ENCODE data around the gene GPD2. TPM values are rescaled to one million over a fixed set of nuclear protein-coding genes. Genes with fewer than 3 reads are reported as not detected.
A peak's percentile ranks its signal among the peaks of the same experiment; 100 is the strongest.

The GPD2 gene
- total and polyA plus RNA-seq, 2 of the 4 experiments (the other 2 are of a cell fraction) = 20.4 to 100 TPM

DNA sequence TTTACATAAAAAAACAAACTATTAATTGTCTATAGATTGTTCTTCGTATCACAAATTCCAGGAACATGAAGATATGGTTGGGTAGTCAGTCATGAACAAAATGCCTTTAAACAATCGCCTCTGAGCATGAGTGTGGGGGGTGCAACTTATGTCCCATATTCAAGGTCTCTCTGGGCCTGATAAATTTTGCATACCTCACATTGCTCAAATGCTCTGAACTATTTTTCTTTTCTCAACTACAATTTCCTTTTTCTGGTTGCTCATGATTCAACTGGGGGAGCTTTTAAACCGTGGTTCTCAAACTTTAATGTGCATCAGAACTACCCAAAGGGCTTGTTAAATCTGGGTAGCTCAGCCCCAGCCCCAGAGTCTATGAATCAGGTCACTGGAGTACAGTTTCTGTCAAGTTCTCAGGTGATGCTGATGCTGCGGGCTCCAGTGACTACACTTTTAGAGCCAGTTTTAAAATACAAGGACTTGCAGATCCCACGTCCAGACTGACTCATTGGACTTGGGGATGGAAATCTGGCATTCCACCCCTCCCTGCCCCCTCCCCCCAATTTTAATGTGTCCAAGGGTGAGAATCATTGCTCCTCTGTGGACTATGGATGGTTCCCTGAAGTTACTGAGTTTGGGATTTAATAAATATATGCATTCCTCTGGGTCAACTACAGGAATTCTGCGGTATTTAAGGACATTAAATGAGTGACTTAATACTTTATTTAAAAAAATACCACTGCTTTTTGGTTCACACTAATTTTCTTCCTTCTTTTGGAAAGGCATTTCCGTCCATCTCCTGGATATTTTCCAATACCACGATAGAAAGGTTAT is 1.5 kb upstream of the GPD2 start (continued):
- TF ChIP-seq CHD1 (IDR thresholded peaks at IDR 0.05; ENCODE audit: low read depth, low read length) = no peak

DNA sequence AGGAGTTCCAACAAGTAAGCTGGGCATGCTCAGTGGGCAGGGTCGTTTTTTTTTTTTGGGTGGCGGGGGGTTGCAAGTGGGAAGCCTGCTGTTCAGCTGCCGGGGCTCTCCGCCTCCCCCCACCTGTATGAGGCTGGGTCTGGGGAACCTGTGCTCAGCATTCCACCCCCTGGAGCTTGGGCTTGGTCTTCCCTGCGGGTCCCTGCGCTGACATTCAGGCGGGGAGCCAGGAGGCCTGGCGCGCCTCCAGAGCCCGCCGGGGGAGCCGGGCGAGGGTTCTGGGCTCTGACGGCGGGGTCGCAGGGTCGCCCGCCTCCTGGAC is 822 bp upstream of the GPD2 start:
- BruUV-seq (replicated peaks) = no TSS peak
- no peak for ATAC-seq (ENCODE audit: low read depth)

More for the DNA sequence above, 822 bp upstream of the GPD2 start:
- no peaks in the 10 kb centered on the region for H4K20me1 ChIP-seq (ENCODE audit: insufficient read depth, low read length)
- 5% methylated on average over 12 of the region's 18 CpGs; no CpG with 5 or more reads in 1 of the 2 experiments for WGBS, 2 experiments (ENCODE audit: extremely low coverage in 2 of 2, insufficient read length in 1 of 2)
- no peak overlapping the region; the same call in 1 of the 2 replicates for H3K56ac ChIP-seq (ENCODE audit: extremely low read depth, insufficient read depth, low read length)
- no peaks in the 10 kb centered on the region for H3K9me3 ChIP-seq (ENCODE audit: control insufficient read depth, insufficient read depth, low read length)
- peak overlapping the region; percentile 98 for H2BK5ac ChIP-seq (ENCODE audit: low read depth, low read length, poor library complexity, severe bottlenecking)
- H3K4ac ChIP-seq (ENCODE audit: low read depth, low read length) = peak overlapping the region; percentile 96
- H3K4me2 ChIP-seq (ENCODE audit: low read depth, low read length) = peak overlapping the region; percentile 83
- H3K4me3 ChIP-seq (ENCODE audit: insufficient read depth, low read depth, low read length) = peak overlapping the region; percentile 72
- H3K36me3 ChIP-seq (ENCODE audit: control insufficient read depth, insufficient read depth, low read length) = no peaks in the 10 kb centered on the region
- no peaks in the 10 kb centered on the region for H3K27me3 ChIP-seq (ENCODE audit: control insufficient read depth, insufficient read depth, low read length)
- ChIA-PET POLR2A (ENCODE audit: unreplicated experiment) (no interaction called here), CTCF (interaction anchor here (0.6 to 1.5 kb wide), 2 partner anchors 26 to 35 kb away, joined by 3 to 4 read pairs; no protein-coding TSS in a partner anchor)
- peak overlapping the region; percentile 87 to 99 for H4K8ac ChIP-seq (ENCODE audit: low read depth in 2 of 2, low read length in 2 of 2)
- peak overlapping the region; percentile 81; the same call in 1 of the 2 replicates for H3K23ac ChIP-seq (ENCODE audit: low read depth, low read length)
- H3K9me1 ChIP-seq (ENCODE audit: insufficient read depth, low read length) = peaks cover 3% of the 10 kb centered on the region; the same call in 1 of the 2 replicates
- intact Hi-C loops (cut with micrococcal nuclease) = no loop called here
- peak overlapping the region; percentile 95 for H2AFZ ChIP-seq (replicated peaks; ENCODE audit: low read length, poor library complexity)
- peak overlapping the region; percentile 49 for H3K18ac ChIP-seq (ENCODE audit: low read depth, low read length)
- H2BK20ac ChIP-seq (ENCODE audit: low read depth, low read length) = no peak overlapping the region
- H2BK15ac ChIP-seq (ENCODE audit: low read depth, low read length) = no peak overlapping the region; the same call in 2 of the 3 replicates
- peak overlapping the region; percentile 90 for H3K9ac ChIP-seq (ENCODE audit: low read depth, low read length)
- H2AK9ac ChIP-seq (replicated peaks; ENCODE audit: low read depth, low read length, poor library complexity) = peak overlapping the region; percentile 96
- peak overlapping the region; percentile 92 for H4K91ac ChIP-seq (ENCODE audit: insufficient read depth, low read depth, low read length)
- no peak for TF ChIP-seq SMC3 (IDR thresholded peaks at IDR 0.05; ENCODE audit: low read depth, low read length)
- TF ChIP-seq, protein P1, sequence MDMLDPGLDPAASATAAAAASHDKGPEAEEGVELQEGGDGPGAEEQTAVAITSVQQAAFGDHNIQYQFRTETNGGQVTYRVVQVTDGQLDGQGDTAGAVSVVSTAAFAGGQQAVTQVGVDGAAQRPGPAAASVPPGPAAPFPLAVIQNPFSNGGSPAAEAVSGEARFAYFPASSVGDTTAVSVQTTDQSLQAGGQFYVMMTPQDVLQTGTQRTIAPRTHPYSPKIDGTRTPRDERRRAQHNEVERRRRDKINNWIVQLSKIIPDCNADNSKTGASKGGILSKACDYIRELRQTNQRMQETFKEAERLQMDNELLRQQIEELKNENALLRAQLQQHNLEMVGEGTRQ (IDR thresholded peaks at IDR 0.05; ENCODE audit: low read depth, low read length) = no peak
- peaks cover 18 to 33% of the 10 kb centered on the region in 2 experiments for H3K79me1 ChIP-seq (ENCODE audit: low read depth in 1 of 2, low read length in 2 of 2)
- dilution Hi-C loops (cut with HindIII; ENCODE audit: low sequenced_read_pairs, unreplicated experiment) = no loop called here
- H3K4me1 ChIP-seq (ENCODE audit: control insufficient read depth, insufficient read depth, low read length) = peaks cover 22% of the 10 kb centered on the region
- peak overlapping the region; percentile 96 for H3K27ac ChIP-seq (ENCODE audit: insufficient read depth, low read length)
- H2BK120ac ChIP-seq (ENCODE audit: low read depth, low read length) = peak overlapping the region; percentile 71
- peak overlapping the region; percentile 1; the same call in 1 of the 2 replicates for H2AK5ac ChIP-seq (ENCODE audit: low read depth, low read length)
- in situ Hi-C loops (cut with MboI; ENCODE audit: low sequenced_read_pairs) = no loop called here
- DNase-seq = no peak
- no peak overlapping the region for H3K14ac ChIP-seq (replicated peaks; ENCODE audit: low read depth, low read length)
- H4K5ac ChIP-seq (ENCODE audit: low read depth, low read length) = peak overlapping the region; percentile 86

Data from IMR-90 (cell line).